Measurements from ENCODE around the gene HNRNPH1. TPM values are rescaled to one million over a fixed set of nuclear protein-coding genes. Genes with fewer than 3 reads are reported as not detected.

Gene HNRNPH1
- total RNA-seq, 1 donor from 2014 or later = 1,021 TPM

- no peak overlapping the region for H3K27ac Mint-ChIP-seq (ENCODE audit: unreplicated experiment)
- no peak overlapping the region for H3K4me3 Mint-ChIP-seq (ENCODE audit: unreplicated experiment)
- H3K36me3 Mint-ChIP-seq (ENCODE audit: unreplicated experiment) = no peaks in the 10 kb centered on the region
- no peaks in the 10 kb centered on the region for H3K27me3 Mint-ChIP-seq (ENCODE audit: unreplicated experiment)
- DNase-seq = no peak
- no peaks in the 10 kb centered on the region for H3K4me1 Mint-ChIP-seq (ENCODE audit: low read depth, unreplicated experiment)
- H3K9me3 Mint-ChIP-seq (ENCODE audit: unreplicated experiment) = no peaks in the 10 kb centered on the region
- no peak for TF ChIP-seq CTCF (IDR thresholded peaks at IDR 0.05; ENCODE audit: partially characterized antibody, unreplicated experiment)
These were observed 35.3 kb downstream of the HNRNPH1 start for GRCh38 chr5:179588166-179588565.

GRCh38 chr5:179585941-179586401 lies 37.5 kb downstream of the HNRNPH1 start:
- no peak for DNase-seq
- H3K9me3 Mint-ChIP-seq (ENCODE audit: unreplicated experiment) = no peaks in the 10 kb centered on the region
- H3K4me1 Mint-ChIP-seq (ENCODE audit: low read depth, unreplicated experiment) = no peaks in the 10 kb centered on the region
- no peaks in the 10 kb centered on the region for H3K27me3 Mint-ChIP-seq (ENCODE audit: unreplicated experiment)
- H3K27ac Mint-ChIP-seq (ENCODE audit: unreplicated experiment) = no peak overlapping the region
- TF ChIP-seq CTCF (IDR thresholded peaks at IDR 0.05; ENCODE audit: partially characterized antibody, unreplicated experiment) = no peak
- H3K36me3 Mint-ChIP-seq (ENCODE audit: unreplicated experiment) = no peaks in the 10 kb centered on the region
- H3K4me3 Mint-ChIP-seq (ENCODE audit: unreplicated experiment) = no peak overlapping the region

GRCh38 chr5:179577286-179577960 lies 46.0 kb downstream of the HNRNPH1 start:
- no peak overlapping the region for H3K27ac Mint-ChIP-seq (ENCODE audit: unreplicated experiment)
- DNase-seq = no peak
- H3K9me3 Mint-ChIP-seq (ENCODE audit: unreplicated experiment) = no peaks in the 10 kb centered on the region
- H3K27me3 Mint-ChIP-seq (ENCODE audit: unreplicated experiment) = no peaks in the 10 kb centered on the region
- H3K4me1 Mint-ChIP-seq (ENCODE audit: low read depth, unreplicated experiment) = no peaks in the 10 kb centered on the region
- H3K4me3 Mint-ChIP-seq (ENCODE audit: unreplicated experiment) = no peak overlapping the region
- peaks cover 3% of the 10 kb centered on the region for H3K36me3 Mint-ChIP-seq (ENCODE audit: unreplicated experiment)
- no peak for TF ChIP-seq CTCF (IDR thresholded peaks at IDR 0.05; ENCODE audit: partially characterized antibody, unreplicated experiment)

- no peak for DNase-seq
- Mint-ChIP-seq H3K27me3 (ENCODE audit: unreplicated experiment) (no peaks in the 10 kb centered on the region), H3K4me1 (ENCODE audit: low read depth, unreplicated experiment) (no peaks in the 10 kb centered on the region), H3K27ac (ENCODE audit: unreplicated experiment) (no peak overlapping the region), H3K4me3 (ENCODE audit: unreplicated experiment) (no peak overlapping the region), H3K36me3 (ENCODE audit: unreplicated experiment) (peaks cover 7% of the 10 kb centered on the region), H3K9me3 (ENCODE audit: unreplicated experiment) (no peaks in the 10 kb centered on the region)
- TF ChIP-seq CTCF (IDR thresholded peaks at IDR 0.05; ENCODE audit: partially characterized antibody, unreplicated experiment) = no peak
These were observed 51.1 kb downstream of the HNRNPH1 start for GRCh38 chr5:179572386-179572785.

- Mint-ChIP-seq H3K27me3 (ENCODE audit: unreplicated experiment) (no peaks in the 10 kb centered on the region), H3K4me1 (ENCODE audit: low read depth, unreplicated experiment) (no peaks in the 10 kb centered on the region), H3K36me3 (ENCODE audit: unreplicated experiment) (peaks cover 4% of the 10 kb centered on the region), H3K9me3 (ENCODE audit: unreplicated experiment) (peaks cover 1% of the 10 kb centered on the region), H3K27ac (ENCODE audit: unreplicated experiment) (no peak overlapping the region), H3K4me3 (ENCODE audit: unreplicated experiment) (no peak overlapping the region)
- no peak for TF ChIP-seq CTCF (IDR thresholded peaks at IDR 0.05; ENCODE audit: partially characterized antibody, unreplicated experiment)
- no peak for DNase-seq
These were observed 54.8 kb downstream of the HNRNPH1 start for GRCh38 chr5:179568721-179569120.
